DMS53 treated with DMSO at 0.1 percent for 48 hours (cell line): ENCODE data around the gene C1orf198.
"Not testable (repeated sequence)": the region's sequence is repeated elsewhere in the genome, so short reads cannot be mapped to it uniquely, and the experiment has no call there.

Experiments
- DNase-seq: peaks from one replicate; lab custom pipeline; 2025; ENCODE audit not compliant: unreplicated experiment; lab: John Stamatoyannopoulos, UW

C1orf198 gene

DNA sequence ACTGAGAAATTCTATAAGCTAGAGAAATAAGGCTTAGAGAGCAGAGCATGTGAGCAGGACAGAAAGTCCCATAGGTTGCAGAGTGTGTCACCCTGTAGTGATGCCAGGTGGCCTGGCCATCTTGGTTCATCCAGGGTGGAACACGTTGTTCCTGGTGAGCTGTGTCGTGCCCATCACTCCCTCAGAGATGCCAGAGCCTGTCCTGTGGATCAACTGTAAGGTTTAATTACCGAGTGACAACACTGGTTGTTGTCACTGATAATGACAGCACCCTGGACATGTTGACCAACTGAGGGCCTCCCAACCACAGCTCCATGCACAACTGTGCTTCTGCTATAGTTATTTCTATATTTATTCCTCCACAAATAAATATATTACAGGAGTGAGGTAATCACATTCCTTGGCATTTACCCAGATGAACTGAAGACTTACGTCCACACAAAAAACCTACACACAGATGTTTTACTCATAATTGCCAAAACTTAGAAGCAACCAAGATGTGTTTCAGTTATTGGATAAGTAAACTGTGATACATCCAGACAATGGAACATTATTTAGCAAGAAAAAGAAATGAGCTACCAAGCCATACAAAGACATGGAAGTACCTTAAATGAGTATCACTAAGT, 6.2 kb downstream of the C1orf198 start:
- no peak for DNase-seq

- no peak for DNase-seq
Observed at GRCh38 chr1:230861489-230861888, 6.8 kb downstream of the C1orf198 start.

DNA sequence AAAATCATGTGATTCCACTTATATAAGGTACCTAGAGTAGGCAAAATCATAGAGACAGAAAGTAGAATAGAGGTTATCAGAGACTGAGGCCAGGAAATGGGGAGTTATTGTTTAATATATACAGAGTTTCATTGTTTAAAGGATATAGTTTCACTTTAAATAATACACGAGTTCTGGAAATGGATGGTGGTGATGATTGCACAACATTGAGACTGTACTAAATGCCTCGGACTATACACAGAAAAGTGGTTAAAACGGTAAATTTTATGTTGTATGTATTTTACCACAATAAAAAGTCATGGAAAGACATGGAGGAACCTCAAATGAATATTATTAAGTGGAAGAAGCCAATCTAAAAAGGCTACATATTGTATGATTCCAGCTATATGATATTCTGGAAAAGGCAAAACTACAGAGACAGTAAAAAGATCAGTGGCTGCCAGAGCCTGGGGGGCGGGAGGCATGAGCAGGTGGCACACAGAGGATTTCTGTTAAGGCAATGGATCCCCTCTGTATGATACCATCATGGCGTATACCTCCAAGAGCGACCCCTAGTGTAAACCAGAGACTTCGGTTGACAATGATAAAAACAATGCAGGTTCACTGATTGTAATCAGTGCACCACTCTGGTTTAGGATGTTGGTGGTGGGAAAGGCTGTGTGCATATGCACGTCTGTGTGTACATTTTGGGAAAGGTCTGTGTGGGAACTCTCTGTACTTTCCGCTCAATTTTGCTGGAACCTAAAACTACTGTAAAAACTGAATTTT, 7.5 kb downstream of the C1orf198 start:
- DNase-seq: no peak

DNA sequence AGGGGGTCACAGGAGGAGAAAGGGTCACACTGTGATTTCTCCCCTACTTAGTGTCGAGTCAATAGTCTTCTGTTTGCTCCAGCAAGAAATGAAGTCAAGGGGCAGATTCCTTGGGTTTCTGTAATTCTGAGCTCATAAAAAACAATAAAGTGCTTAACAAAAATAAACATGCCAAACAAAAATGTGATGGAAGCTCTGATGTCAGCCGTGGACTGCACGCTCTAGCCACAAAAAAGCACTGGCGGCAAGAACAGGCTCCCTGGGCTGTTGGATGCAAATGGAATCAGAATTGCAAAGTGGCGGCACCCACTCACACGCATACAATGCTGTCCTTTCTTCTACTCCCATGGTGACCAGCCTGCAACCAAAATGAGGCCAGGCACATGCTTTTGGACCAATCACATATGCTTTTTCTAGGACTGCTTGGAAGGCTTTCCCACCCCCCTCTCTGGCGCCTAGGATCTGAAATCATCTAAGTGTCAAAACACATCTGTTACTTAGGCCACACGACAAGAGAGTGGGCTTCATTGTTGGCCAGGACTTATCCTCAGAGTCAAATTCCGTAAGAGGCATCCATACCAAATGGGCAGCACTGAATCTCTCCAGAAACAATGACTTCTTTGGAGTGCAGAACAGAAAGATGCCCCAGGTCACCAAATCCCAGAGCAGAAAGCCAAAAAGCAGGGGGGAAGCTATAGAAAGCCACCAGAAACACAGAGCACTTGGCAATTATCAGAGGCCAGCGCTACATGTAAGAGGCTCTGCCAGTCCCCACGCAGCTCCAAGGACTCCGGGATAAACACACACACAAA, 9.2 kb downstream of the C1orf198 start:
- no peak for DNase-seq

- DNase-seq: no peak
Observed at GRCh38 chr1:230858236-230858820, 10.0 kb downstream of the C1orf198 start.

DNA sequence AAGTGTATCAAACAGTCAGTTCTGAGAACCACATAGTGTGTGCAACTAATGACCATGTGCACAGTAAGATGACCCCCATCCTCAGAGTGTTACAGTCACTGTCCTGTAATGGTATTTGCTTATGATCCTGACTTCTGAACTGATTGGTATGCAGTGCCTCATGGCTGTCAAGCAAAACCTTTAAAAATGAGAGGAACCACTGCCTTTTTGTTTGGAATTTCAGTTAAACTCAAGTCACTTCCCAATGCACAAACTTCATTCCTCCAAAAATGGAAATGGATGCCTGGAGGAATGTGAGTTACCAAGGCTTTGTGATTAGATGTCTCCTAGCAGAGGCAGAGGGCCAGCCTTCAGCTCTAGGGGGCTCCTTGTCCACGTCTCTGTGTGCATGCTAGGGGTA, 10.5 kb downstream of the C1orf198 start:
- DNase-seq: no peak

DNA sequence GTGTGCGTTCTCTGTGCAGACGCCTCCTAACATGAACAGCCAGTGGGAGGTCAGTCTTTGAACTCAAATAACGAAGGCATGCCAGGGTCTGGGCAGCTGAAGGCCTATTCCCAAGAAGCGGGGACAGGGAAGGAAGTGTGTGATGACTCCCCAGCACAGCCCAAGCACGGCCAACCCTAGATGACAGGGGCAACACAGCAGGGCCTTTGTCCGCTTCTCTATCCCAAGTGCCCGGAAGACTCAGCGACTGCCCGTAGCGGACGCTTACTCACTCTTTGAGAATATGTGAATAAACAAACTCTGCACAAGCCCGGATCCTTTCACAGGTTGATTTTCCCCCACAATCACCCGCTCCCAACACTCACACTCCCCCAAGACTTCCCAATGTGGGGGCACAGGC, 11.2 kb downstream of the C1orf198 start:
- no peak for DNase-seq

DNA sequence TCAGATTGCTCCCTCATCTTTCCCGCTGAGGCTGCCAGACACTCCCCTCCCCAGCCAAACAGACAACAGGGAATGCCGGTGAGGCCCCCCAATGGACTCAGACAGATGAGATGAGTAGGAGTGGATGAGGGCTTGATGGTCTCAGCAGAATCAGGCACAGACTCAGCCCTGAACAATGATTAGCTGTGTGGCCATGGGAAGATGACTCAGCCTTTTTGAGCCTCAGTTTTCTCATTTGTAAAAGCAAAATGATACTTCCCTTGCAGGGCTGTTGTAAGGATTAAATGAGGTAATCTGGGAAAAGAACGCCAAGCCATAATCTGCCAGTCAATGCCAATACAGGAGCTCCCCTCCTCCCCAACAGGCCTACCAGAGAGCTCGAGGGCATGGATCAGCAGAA, 12.4 kb downstream of the C1orf198 start:
- no peak for DNase-seq

DNA sequence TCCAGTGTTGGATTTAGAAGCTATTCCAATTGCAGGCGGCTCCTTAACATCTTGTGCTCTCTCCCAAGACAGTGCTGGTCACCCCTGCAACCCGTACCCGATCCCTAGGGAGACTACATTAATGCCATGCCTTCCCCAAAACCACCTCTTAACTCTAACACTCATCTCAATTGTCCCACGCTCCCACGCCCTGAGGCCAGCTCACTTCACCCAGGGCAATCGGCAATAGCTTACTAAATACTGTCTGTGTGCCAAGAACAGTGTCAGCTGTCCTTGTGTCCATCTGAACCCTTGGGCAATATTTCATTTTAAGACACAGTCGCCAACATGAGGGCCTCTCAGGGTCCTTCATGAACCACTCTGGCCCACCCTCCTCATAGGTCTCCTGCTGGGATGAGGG, 13.9 kb downstream of the C1orf198 start:
- no peak for DNase-seq

GRCh38 chr1:230853731-230854130, 14.6 kb downstream of the C1orf198 start:
- no peak for DNase-seq

- no peak for DNase-seq
Observed at GRCh38 chr1:230852959-230853358, 15.4 kb downstream of the C1orf198 start.

GRCh38 chr1:230851291-230851691, 17.0 kb downstream of the C1orf198 start:
- DNase-seq: no peak

GRCh38 chr1:230850547-230850946, 17.8 kb downstream of the C1orf198 start:
- DNase-seq: no peak

DNA sequence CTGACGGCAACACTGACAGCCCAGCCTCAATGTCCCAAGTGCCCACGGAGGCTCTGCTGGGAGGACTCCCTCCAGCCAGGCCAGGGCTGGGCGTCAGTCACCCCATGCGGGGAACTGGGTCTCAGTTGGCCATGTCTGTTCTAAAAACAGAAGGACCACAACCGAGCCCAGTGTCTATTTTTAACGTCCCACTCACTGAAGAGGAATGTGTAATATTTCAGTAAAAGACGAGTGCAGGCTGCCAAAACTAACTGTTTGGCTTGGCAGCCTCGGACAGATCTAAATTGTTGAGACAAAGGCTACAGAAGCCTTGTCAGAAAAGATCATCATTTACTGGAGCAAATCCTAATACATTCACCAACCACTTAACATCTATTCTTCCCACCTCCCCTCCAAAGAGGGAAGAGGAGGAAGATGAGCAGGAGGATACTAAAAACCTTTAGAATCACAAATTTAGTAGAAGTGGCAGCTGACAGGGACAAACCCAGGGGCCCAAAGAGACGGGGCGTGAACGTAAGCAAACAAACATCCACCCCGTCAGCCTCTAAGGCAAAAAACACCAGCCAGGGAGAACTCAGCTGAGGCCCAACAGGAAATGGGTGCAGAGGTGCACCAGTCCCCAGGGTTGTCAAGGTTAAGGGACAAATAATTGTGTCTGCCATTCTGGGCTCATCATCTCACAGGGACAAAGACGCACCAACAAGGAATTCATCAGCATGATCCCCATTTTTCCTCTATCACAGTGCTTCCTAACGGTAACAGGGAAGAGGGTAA, 18.7 kb downstream of the C1orf198 start:
- DNase-seq: no peak

DNA sequence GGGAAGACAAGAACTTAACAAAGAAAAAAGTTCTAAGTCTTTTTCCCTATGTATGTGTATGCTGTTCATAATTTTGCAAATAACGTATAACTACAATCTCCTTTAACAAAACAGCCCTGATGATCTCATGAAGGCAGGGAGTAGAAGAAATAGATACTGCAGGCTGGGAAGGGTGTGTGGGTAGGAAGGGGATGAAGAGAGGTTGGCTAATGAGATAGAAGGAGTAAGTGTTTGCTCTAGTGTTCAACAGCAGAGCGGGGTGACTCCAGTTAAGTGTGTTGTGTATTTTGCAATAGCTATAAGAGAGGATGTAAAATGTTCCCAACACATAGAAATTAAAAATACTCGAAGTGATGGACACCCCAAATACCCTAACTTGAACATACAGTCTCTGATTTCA, 20.1 kb downstream of the C1orf198 start:
- DNase-seq: no peak

DNA sequence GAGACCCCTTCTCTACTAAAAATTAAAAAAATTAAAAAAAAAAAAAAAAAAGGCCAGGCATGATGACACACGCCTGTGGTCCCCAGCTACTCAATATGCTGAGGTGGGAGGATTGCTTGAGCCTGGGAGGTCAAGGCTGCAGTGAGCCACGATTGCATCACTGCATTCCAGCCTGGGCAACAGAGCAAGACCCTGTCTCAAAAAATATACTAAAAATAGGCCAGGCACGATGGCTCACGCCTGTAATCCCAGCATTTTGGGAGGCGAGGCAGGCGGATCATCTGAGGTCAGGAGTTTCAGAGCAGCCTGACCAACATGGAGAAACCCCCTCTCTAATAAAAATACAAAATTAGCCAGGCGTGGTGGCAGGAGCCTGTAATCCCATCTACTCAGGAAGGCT, 23.1 kb downstream of the C1orf198 start:
- DNase-seq: not testable (repeated sequence)

GRCh38 chr1:230844561-230844960, 23.8 kb downstream of the C1orf198 start:
- no peak for DNase-seq

DNA sequence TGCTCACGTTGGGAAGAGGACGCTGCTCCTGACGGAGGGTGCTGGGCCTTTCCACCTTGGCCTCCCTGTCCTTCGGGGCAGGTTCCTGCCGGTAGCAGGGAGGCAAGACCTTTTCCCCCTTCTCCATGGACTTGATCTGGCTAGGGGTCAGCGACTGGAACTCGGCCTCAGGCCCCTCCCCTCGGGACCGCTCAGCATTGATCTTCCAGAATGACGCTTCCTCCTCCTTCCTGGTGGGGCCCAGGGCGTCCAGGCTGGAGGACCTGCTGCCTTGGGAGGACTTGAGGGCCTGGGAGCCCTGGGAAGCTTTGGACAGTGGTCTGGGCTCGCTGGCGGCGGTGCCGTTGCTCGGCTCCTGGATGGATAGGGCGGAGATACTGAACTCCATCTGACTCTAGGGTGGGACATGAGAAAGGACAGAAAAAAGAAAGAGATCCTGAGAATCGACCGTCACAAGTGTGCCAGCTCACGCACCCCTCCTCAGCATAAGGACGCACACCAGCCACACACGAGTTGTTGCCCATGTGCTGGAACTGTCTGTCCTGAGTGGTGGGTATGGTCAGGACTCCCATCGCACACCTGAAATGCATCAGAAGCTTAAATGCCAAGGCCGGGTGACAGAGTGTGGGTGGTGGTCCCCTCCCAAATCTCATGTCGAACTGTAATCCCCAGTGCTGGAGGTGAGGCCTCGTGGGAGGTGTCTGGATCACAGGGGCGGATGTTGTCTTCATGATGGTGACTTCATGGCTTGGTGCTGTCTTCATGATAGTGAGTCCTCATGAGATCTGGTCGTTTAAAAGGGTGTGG, 24.6 kb downstream of the C1orf198 start:
- no peak for DNase-seq

DNA sequence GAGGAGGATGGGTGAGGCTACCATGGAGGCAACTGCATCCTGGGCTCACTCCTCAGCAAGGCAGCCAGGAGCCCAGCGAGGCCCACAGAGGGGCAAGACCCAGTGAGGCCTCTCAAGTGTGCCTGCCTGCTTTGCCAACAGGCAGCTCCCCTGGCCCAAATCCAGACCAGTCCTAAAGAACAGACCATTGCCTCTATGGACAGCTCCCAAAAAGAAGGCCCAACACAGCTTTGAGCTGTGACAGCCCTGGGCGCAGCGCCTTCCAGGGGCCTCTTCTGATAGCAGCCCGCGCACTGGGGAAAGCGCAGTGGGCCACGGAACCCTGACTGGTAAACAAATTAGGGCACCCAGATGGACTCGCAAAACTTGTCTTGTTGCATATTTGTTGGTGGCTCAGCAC, 25.5 kb downstream of the C1orf198 start:
- DNase-seq: no peak

DNA sequence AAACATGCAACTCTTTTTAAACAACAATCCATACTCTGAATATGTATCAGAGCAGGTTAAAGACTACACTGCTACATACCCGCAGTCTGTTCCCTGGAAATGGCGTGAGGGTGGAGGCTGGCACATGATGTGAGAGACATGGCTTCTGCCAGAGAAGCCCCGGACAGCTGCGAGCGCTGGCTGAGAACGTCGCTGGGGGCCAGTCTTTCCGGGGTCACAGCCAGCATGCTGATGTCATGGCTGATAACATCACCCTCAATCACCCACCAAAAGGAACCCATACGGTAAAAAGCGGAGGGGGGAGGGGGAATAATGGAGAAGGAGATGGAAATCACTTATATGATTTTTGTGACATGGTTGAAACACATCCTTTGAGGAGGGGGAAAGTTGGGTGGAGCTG, 29.1 kb downstream of the C1orf198 start:
- DNase-seq: no peak
